DMS 273 (cell line): ENCODE results near the gene TBC1D9B.
A peak's percentile ranks its signal among the peaks of the same experiment; 100 is the strongest.

Source experiments
- DNase-seq: peaks from one replicate; lab custom pipeline; 2025; ENCODE audit not compliant: unreplicated experiment; lab: John Stamatoyannopoulos, UW

TBC1D9B gene

GRCh38 chr5:179908528-179908927, 831 bp upstream of the TBC1D9B start:
- no peak for DNase-seq

GRCh38 chr5:179906795-179907555, 722 bp downstream of the TBC1D9B start:
- DNase-seq = peak; percentile 63

GRCh38 chr5:179906294-179906794, 1.4 kb downstream of the TBC1D9B start:
- DNase-seq = peak; percentile 36

GRCh38 chr5:179905161-179905560, 2.5 kb downstream of the TBC1D9B start:
- DNase-seq = no peak

- no peak for DNase-seq
Observed at GRCh38 chr5:179904463-179905160, 3.1 kb downstream of the TBC1D9B start.

- DNase-seq = no peak
Observed at GRCh38 chr5:179902763-179903158, 4.9 kb downstream of the TBC1D9B start.

GRCh38 chr5:179901915-179902762, 5.6 kb downstream of the TBC1D9B start:
- no peak for DNase-seq

- DNase-seq = no peak
Observed at GRCh38 chr5:179901462-179901861, 6.2 kb downstream of the TBC1D9B start.

- no peak for DNase-seq
Observed at GRCh38 chr5:179900711-179901110, 7.0 kb downstream of the TBC1D9B start.

- DNase-seq = no peak
Observed at GRCh38 chr5:179900206-179900605, 7.5 kb downstream of the TBC1D9B start.

- DNase-seq = no peak
Observed at GRCh38 chr5:179895861-179896260, 11.8 kb downstream of the TBC1D9B start.

GRCh38 chr5:179893958-179894895, 13.5 kb downstream of the TBC1D9B start:
- no peak for DNase-seq

- no peak for DNase-seq
Observed at GRCh38 chr5:179893076-179893957, 14.4 kb downstream of the TBC1D9B start.

- DNase-seq = no peak
Observed at GRCh38 chr5:179892255-179892654, 15.4 kb downstream of the TBC1D9B start.

GRCh38 chr5:179890751-179891682, 16.7 kb downstream of the TBC1D9B start:
- DNase-seq = no peak

GRCh38 chr5:179889885-179890284, 17.8 kb downstream of the TBC1D9B start:
- no peak for DNase-seq

GRCh38 chr5:179887802-179888201, 19.9 kb downstream of the TBC1D9B start:
- DNase-seq = no peak

GRCh38 chr5:179887095-179887494, 20.6 kb downstream of the TBC1D9B start:
- DNase-seq = no peak
